Glutamatergic neuron (in vitro differentiated cells): ENCODE results near the gene MAP3K5. TPM values are rescaled to one million over a fixed set of nuclear protein-coding genes. Genes with fewer than 3 reads are reported as not detected.

ENCODE experiments used
- DNase-seq: peaks from one replicate; pipeline ENCODE4 v3.0.0; 2022
- H3K27ac Mint-ChIP-seq: one replicate; pipeline ENCODE4 v1.8.0; 2020; ENCODE audit warnings: mild to moderate bottlenecking, mixed read lengths, inconsistent platforms; ENCODE audit not compliant: unreplicated experiment
- H3K27me3 Mint-ChIP-seq: one replicate; pipeline ENCODE4 v1.8.0; 2020; ENCODE audit warnings: mild to moderate bottlenecking, moderate library complexity, mixed read lengths, inconsistent platforms; ENCODE audit not compliant: unreplicated experiment
- H3K36me3 Mint-ChIP-seq: one replicate; pipeline ENCODE4 v1.8.0; 2020; ENCODE audit warnings: mild to moderate bottlenecking, mixed read lengths, inconsistent platforms; ENCODE audit not compliant: unreplicated experiment
- H3K4me1 Mint-ChIP-seq: one replicate; pipeline ENCODE4 v1.8.0; 2020; ENCODE audit warnings: mild to moderate bottlenecking, low read depth, mixed read lengths, inconsistent platforms; ENCODE audit not compliant: unreplicated experiment
- H3K4me3 Mint-ChIP-seq: one replicate; pipeline ENCODE4 v1.8.0; 2020; ENCODE audit warnings: mild to moderate bottlenecking, mixed read lengths, inconsistent platforms; ENCODE audit not compliant: unreplicated experiment
- H3K9me3 Mint-ChIP-seq: one replicate; pipeline ENCODE4 v1.8.0; 2020; ENCODE audit warnings: mild to moderate bottlenecking, moderate library complexity, mixed read lengths, inconsistent platforms; ENCODE audit not compliant: unreplicated experiment
- CTCF ChIP-seq: fragments of 200-600 bp; sonication (generic); IDR thresholded peaks from one replicate; pipeline ENCODE4 v1.5.0; 2021; ENCODE audit not compliant: partially characterized antibody, unreplicated experiment
- total RNA-seq: library from RNA; stranded (reverse); fragmentation: NEBNext Ultra II Directional; extraction: Animal tissue kit (Norgen Biotek cat#: 25700); gene quantifications from one replicate; pipeline ENCODE4 v1.2.1, GENCODE V29; 2021; ENCODE audit not compliant: unreplicated experiment

Gene MAP3K5
- total RNA-seq, 1 donor from 2014 or later = 0.66 TPM

GRCh38 chr6:136812174-136812573, 19.9 kb upstream of the MAP3K5 start:
- no peaks in the 10 kb centered on the region for H3K9me3 Mint-ChIP-seq
- no peak overlapping the region for H3K27ac Mint-ChIP-seq

GRCh38 chr6:136811272-136811671, 19.0 kb upstream of the MAP3K5 start:
- no peaks in the 10 kb centered on the region for H3K4me1 Mint-ChIP-seq
- no peaks in the 10 kb centered on the region for H3K9me3 Mint-ChIP-seq

More at GRCh38 chr6:136812174-136812573, 19.9 kb upstream of the MAP3K5 start:
- no peaks in the 10 kb centered on the region for H3K36me3 Mint-ChIP-seq
- H3K27me3 Mint-ChIP-seq = peaks cover 2% of the 10 kb centered on the region
- no peaks in the 10 kb centered on the region for H3K4me1 Mint-ChIP-seq
- no peak for DNase-seq
- no peak overlapping the region for H3K4me3 Mint-ChIP-seq
- no peak for TF ChIP-seq CTCF

GRCh38 chr6:136809091-136809860, 17.0 kb upstream of the MAP3K5 start:
- H3K27me3 Mint-ChIP-seq = no peaks in the 10 kb centered on the region
- no peaks in the 10 kb centered on the region for H3K36me3 Mint-ChIP-seq
- H3K4me3 Mint-ChIP-seq = no peak overlapping the region
- no peak for TF ChIP-seq CTCF
- H3K4me1 Mint-ChIP-seq = no peaks in the 10 kb centered on the region
- DNase-seq = no peak
- no peaks in the 10 kb centered on the region for H3K9me3 Mint-ChIP-seq
- H3K27ac Mint-ChIP-seq = no peak overlapping the region

More at GRCh38 chr6:136811272-136811671, 19.0 kb upstream of the MAP3K5 start:
- Mint-ChIP-seq H3K36me3 (no peaks in the 10 kb centered on the region), H3K27ac (no peak overlapping the region), H3K27me3 (no peaks in the 10 kb centered on the region), H3K4me3 (no peak overlapping the region)
- DNase-seq = no peak
- TF ChIP-seq CTCF = no peak

- no peaks in the 10 kb centered on the region for H3K9me3 Mint-ChIP-seq
- DNase-seq = no peak
- no peaks in the 10 kb centered on the region for H3K4me1 Mint-ChIP-seq
- H3K27me3 Mint-ChIP-seq = no peaks in the 10 kb centered on the region
- TF ChIP-seq CTCF = no peak
- H3K27ac Mint-ChIP-seq = no peak overlapping the region
- no peaks in the 10 kb centered on the region for H3K36me3 Mint-ChIP-seq
- H3K4me3 Mint-ChIP-seq = no peak overlapping the region
Measured at GRCh38 chr6:136803608-136804007, 11.3 kb upstream of the MAP3K5 start.

- Mint-ChIP-seq H3K9me3 (no peaks in the 10 kb centered on the region), H3K4me1 (no peaks in the 10 kb centered on the region), H3K27me3 (peaks cover 3% of the 10 kb centered on the region), H3K36me3 (peaks cover 6% of the 10 kb centered on the region), H3K27ac (no peak overlapping the region), H3K4me3 (no peak overlapping the region)
- DNase-seq = no peak
- no peak for TF ChIP-seq CTCF
Measured at GRCh38 chr6:136801581-136801980, 9.3 kb upstream of the MAP3K5 start.
